B cell (primary cell): ENCODE data around the gene BAG2. TPM values are rescaled to one million over a fixed set of nuclear protein-coding genes. Genes with fewer than 3 reads are reported as not detected.

Experiments
- ATAC-seq: fragments of 200-7000 bp; cut with Tn5 transposase; one replicate; pipeline ENCODE4 v1.10.0; 2021; ENCODE audit warnings: low read depth, mild to moderate bottlenecking, moderate number of reproducible peaks, moderate library complexity
- CTCF ChIA-PET: fragments of 350-600 bp; sonication (Branson Sonifier 250); formaldehyde crosslinking; loops from one replicate; lab custom pipeline; 2021; ENCODE audit warnings: antibody characterized with exemption, inconsistent platforms; lab: Charles Lee
- POLR2A ChIA-PET: fragments of 350-600 bp; sonication (Branson Sonifier 250); formaldehyde crosslinking; loops from one replicate; lab custom pipeline; 2021; ENCODE audit warnings: antibody characterized with exemption; lab: Charles Lee
- DNase-seq: peaks from one replicate; pipeline ENCODE4 v3.0.0; 2013
- H2AFZ ChIP-seq: 2 replicates; pipeline ENCODE4 v1.6.1; 2012; ENCODE audit warnings: mild to moderate bottlenecking, low read depth, low read length; ENCODE audit not compliant: insufficient read depth, poor library complexity, severe bottlenecking
- H3K27ac ChIP-seq, 2 donors: 1 replicate in 1 of 2; 2 replicates in 1 of 2; pipeline ENCODE4 v1.5.1; 2012 to 2013; ENCODE audit warnings: low read length in 2 of 2, mild to moderate bottlenecking in 2 of 2, moderate library complexity in 1 of 2
- H3K27me3 ChIP-seq, 4 experiments: fragments of 200-600 bp in 1 of 4; sonication (generic) in 1 of 4; replicated peaks in 1 of 4; 1 replicate in 2 of 4; 2 replicates in 2 of 4; pipeline versions ENCODE4 v1.6.1 to v1.7.0; 2013 to 2016; ENCODE audit warnings: low read length in 3 of 4, mild to moderate bottlenecking in 2 of 4, mixed read lengths in 1 of 4, moderate library complexity in 1 of 4; ENCODE audit not compliant: insufficient read depth in 4 of 4, control insufficient read depth in 3 of 4; ENCODE audit errors: control extremely low read depth in 1 of 4
- H3K36me3 ChIP-seq, 2 experiments: replicated peaks in 1 of 2; 1 replicate in 1 of 2; 2 replicates in 1 of 2; pipeline versions ENCODE4 v1.6.1 to v1.7.1; 2013; ENCODE audit warnings: low read length in 1 of 2; ENCODE audit not compliant: insufficient read depth in 2 of 2, control insufficient read depth in 1 of 2; ENCODE audit errors: control extremely low read depth in 1 of 2, extremely low read depth in 1 of 2
- H3K4me1 ChIP-seq, 2 donors: fragments of 200-600 bp in 1 of 2; sonication (generic) in 1 of 2; 1 replicate in 1 of 2; 2 replicates in 1 of 2; pipeline versions ENCODE4 v1.5.1 to v1.6.1; 2013 to 2017; ENCODE audit warnings: low read length in 2 of 2; ENCODE audit not compliant: control insufficient read depth in 2 of 2, insufficient read depth in 2 of 2
- H3K4me2 ChIP-seq: replicated peaks from 2 replicates; pipeline ENCODE3; 2012; ENCODE audit warnings: mild to moderate bottlenecking, low read depth, low read length; ENCODE audit not compliant: poor library complexity, severe bottlenecking
- H3K4me3 ChIP-seq, 5 experiments: fragments of 200-600 bp in 1 of 5; sonication (generic) in 1 of 5; 1 replicate in 3 of 5; 2 replicates in 2 of 5; pipeline versions ENCODE4 v1.5.1 to v1.7.0; 2011 to 2016; ENCODE audit warnings: low read length in 4 of 5, mild to moderate bottlenecking in 4 of 5, low read depth in 2 of 5, control low read depth in 1 of 5, moderate library complexity in 1 of 5; ENCODE audit not compliant: insufficient read depth in 1 of 5; ENCODE audit errors: control extremely low read depth in 1 of 5, extremely low read depth in 1 of 5
- H3K79me2 ChIP-seq: fragments of 200-600 bp; sonication (generic); one replicate; pipeline ENCODE4 v1.6.0; 2016; ENCODE audit warnings: low read length; ENCODE audit not compliant: control insufficient read depth, insufficient read depth
- H3K9ac ChIP-seq: fragments of 200-600 bp; sonication (generic); 2 replicates; pipeline ENCODE4 v1.6.1; 2017; ENCODE audit warnings: mild to moderate bottlenecking, low read length, moderate library complexity
- H3K9me3 ChIP-seq, 3 donors: one replicate each; pipeline versions ENCODE4 v1.6.1 to v1.7.1; 2013; ENCODE audit warnings: low read length in 2 of 3; ENCODE audit not compliant: control insufficient read depth in 2 of 3, insufficient read depth in 1 of 3; ENCODE audit errors: control extremely low read depth in 1 of 3
- H4K20me1 ChIP-seq: 2 replicates; pipeline ENCODE4 v1.6.0; 2012; ENCODE audit warnings: mild to moderate bottlenecking, low read length; ENCODE audit not compliant: insufficient read depth, control insufficient read depth, poor library complexity, severe bottlenecking
- H3K27ac Mint-ChIP-seq: one replicate; pipeline ENCODE4 v1.8.0; 2021; ENCODE audit warnings: mixed read lengths
- H3K27me3 Mint-ChIP-seq: one replicate; pipeline ENCODE4 v1.8.0; 2021; ENCODE audit warnings: mixed read lengths
- H3K4me1 Mint-ChIP-seq: one replicate; pipeline ENCODE4 v1.8.0; 2021; ENCODE audit warnings: mixed read lengths
- H3K4me3 Mint-ChIP-seq: one replicate; pipeline ENCODE4 v1.8.0; 2021; ENCODE audit warnings: mixed read lengths
- H3K9me3 Mint-ChIP-seq: one replicate; pipeline ENCODE4 v1.8.0; 2022; ENCODE audit warnings: mixed read lengths; ENCODE audit not compliant: insufficient read depth
- CTCF ChIP-seq: fragments of 200-600 bp; IDR thresholded peaks from one replicate; pipeline ENCODE4 v1.8.0; 2022; ENCODE audit warnings: antibody characterized with exemption, mild to moderate bottlenecking
- EZH2 ChIP-seq: IDR thresholded peaks from 2 replicates; pipeline ENCODE4 v1.6.1; 2012; ENCODE audit warnings: borderline replicate concordance, low read depth, mild to moderate bottlenecking, moderate library complexity, low read length; ENCODE audit not compliant: insufficient read depth, poor library complexity, severe bottlenecking
- WGBS: methylation state at CpG from one replicate; pipeline ENCODE4 v1.1.5; 2013; ENCODE audit warnings: missing lambda C conversion rate; ENCODE audit not compliant: insufficient coverage; 5-methylcytosine and 5-hydroxymethylcytosine counted together
- intact Hi-C: fragments of 100-400 bp; cut with micrococcal nuclease; formaldehyde crosslinking; loops from one replicate; pipeline ENCODE4 v1.10.0; 2022
- polyA plus RNA-seq: library from polyadenylated mRNA; depleted of rRNA; stranded (reverse); fragments of >200 nt; gene quantifications from 2 replicates; pipeline ENCODE4 v1.2.3, GENCODE V29; 2012
- total RNA-seq, 2 donors: library from RNA; stranded (reverse); fragments of 120-200 nt in 1 of 2; gene quantifications; 1 replicate in 1 of 2; 2 replicates in 1 of 2; pipeline versions ENCODE4 v1.2.3 to v1.2.4, GENCODE V29; 2013 to 2022

Gene BAG2
- total and polyA plus RNA-seq, 2 donors (not counting 1 experiment from before 2014, with no cell fraction given), result 1.5 to 4.7 TPM

- no peak for ATAC-seq
Measured at GRCh38 chr6:57123111-57123510, 49.0 kb upstream of the BAG2 start.

GRCh38 chr6:57127763-57128162 lies 44.4 kb upstream of the BAG2 start:
- H3K9me3 Mint-ChIP-seq, result no peaks in the 10 kb centered on the region
- Histone ChIP-seq H3K4me3 (no peak overlapping the region), H3K27ac (no peak overlapping the region), H3K79me2 (peaks cover 5% of the 10 kb centered on the region), H3K27me3 (no peaks in the 10 kb centered on the region), H3K36me3 (peaks cover 7 to 11% of the 10 kb centered on the region in 2 experiments), H4K20me1 (peaks cover 10% of the 10 kb centered on the region), H2AFZ (no peak overlapping the region), H3K9ac (no peak overlapping the region), H3K9me3 (no peaks in the 10 kb centered on the region), H3K4me1 (no peaks in the 10 kb centered on the region), H3K4me2 (no peak overlapping the region)
- ChIA-PET CTCF (no interaction called here), POLR2A (no interaction called here)
- intact Hi-C loops, result no loop called here
- no peak for TF ChIP-seq EZH2
- no peak for TF ChIP-seq CTCF
- H3K4me1 Mint-ChIP-seq, result peaks cover 12% of the 10 kb centered on the region
- no peak overlapping the region for H3K27ac Mint-ChIP-seq
- H3K4me3 Mint-ChIP-seq, result no peak overlapping the region
- ATAC-seq, result no peak
- no peaks in the 10 kb centered on the region for H3K27me3 Mint-ChIP-seq
- no peak for DNase-seq

More at GRCh38 chr6:57123111-57123510, 49.0 kb upstream of the BAG2 start:
- Histone ChIP-seq H3K4me1 (no peaks in the 10 kb centered on the region), H3K9ac (no peak overlapping the region), H2AFZ (no peak overlapping the region), H3K27ac (no peak overlapping the region), H3K9me3 (peaks cover 0 to 3% (median 0%) of the 10 kb centered on the region in 3 donors), H3K4me2 (no peak overlapping the region), H3K79me2 (peaks cover 23% of the 10 kb centered on the region), H3K4me3 (no peak overlapping the region), H3K27me3 (no peaks in the 10 kb centered on the region), H4K20me1 (peaks cover 19% of the 10 kb centered on the region), H3K36me3 (peaks cover 0 to 7% of the 10 kb centered on the region in 2 experiments)
- TF ChIP-seq CTCF (no peak), EZH2 (no peak)
- no peak overlapping the region for H3K27ac Mint-ChIP-seq
- CTCF ChIA-PET, result no interaction called here
- POLR2A ChIA-PET, result no interaction called here
- H3K9me3 Mint-ChIP-seq, result no peaks in the 10 kb centered on the region
- H3K4me3 Mint-ChIP-seq, result no peak overlapping the region
- DNase-seq, result no peak
- intact Hi-C loops, result no loop called here
- H3K27me3 Mint-ChIP-seq, result no peaks in the 10 kb centered on the region
- H3K4me1 Mint-ChIP-seq, result peaks cover 23% of the 10 kb centered on the region
- WGBS, result no CpG with 5 or more reads among the region's 1 CpG
